Testis (tissue), 2 donors: ENCODE measurements around the gene ESPNL.

Experiments used
- CTCF ChIP-seq, 3 experiments: fragments of 450-650 bp in 2 of 3; fragments of 200-600 bp in 1 of 3; sonication (generic) in 1 of 3; IDR thresholded peaks; one replicate each; pipeline ENCODE4 v1.5.1; 2016 to 2019; ENCODE audit warnings: antibody characterized with exemption in 3 of 3, mild to moderate bottlenecking in 2 of 3, moderate library complexity in 1 of 3
- POLR2A ChIP-seq: fragments of 450-650 bp; IDR thresholded peaks from one replicate; pipeline ENCODE4 v1.6.1; 2017; ENCODE audit warnings: antibody characterized with exemption, mild to moderate bottlenecking, moderate library complexity

GRCh38 chr2:238123218-238123971 lies 23.3 kb downstream of the ESPNL start:
- TF ChIP-seq CTCF (IDR thresholded peaks at IDR 0.05) (no peak), POLR2A (no peak)
